ENCODE results near the gene DGKB. TPM values are rescaled to one million over a fixed set of nuclear protein-coding genes. Genes with fewer than 3 reads are reported as not detected.

DGKB gene
- total RNA-seq, 1 donor from 2014 or later: 0.32 TPM

DNA sequence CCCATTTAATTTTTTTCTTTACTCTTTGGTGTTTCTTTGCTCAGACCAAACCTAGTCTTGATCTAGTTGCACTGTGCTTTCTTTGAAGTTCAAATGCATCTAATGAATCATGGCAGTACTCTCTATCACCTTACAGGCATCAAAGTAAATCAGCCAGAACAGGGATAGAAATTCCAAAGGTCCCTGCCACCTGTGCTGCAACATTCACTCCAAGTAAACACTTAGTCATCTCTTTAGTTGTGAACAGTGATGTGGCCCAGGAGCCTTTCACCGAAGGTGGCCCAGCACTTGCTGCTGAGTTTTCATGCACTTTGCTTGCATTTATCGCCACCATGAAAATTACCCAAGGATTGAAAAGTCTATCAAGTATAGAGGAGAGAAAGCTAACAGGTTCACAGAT lies 599.0 kb downstream of the DGKB start:
- Mint-ChIP-seq H3K27ac (ENCODE audit: unreplicated experiment) (no peak overlapping the region), H3K9me3 (ENCODE audit: unreplicated experiment) (no peaks in the 10 kb centered on the region), H3K36me3 (ENCODE audit: unreplicated experiment) (no peaks in the 10 kb centered on the region), H3K4me3 (ENCODE audit: unreplicated experiment) (no peak overlapping the region), H3K4me1 (ENCODE audit: unreplicated experiment) (no peaks in the 10 kb centered on the region), H3K27me3 (ENCODE audit: unreplicated experiment) (no peaks in the 10 kb centered on the region)
- TF ChIP-seq, protein P1, sequence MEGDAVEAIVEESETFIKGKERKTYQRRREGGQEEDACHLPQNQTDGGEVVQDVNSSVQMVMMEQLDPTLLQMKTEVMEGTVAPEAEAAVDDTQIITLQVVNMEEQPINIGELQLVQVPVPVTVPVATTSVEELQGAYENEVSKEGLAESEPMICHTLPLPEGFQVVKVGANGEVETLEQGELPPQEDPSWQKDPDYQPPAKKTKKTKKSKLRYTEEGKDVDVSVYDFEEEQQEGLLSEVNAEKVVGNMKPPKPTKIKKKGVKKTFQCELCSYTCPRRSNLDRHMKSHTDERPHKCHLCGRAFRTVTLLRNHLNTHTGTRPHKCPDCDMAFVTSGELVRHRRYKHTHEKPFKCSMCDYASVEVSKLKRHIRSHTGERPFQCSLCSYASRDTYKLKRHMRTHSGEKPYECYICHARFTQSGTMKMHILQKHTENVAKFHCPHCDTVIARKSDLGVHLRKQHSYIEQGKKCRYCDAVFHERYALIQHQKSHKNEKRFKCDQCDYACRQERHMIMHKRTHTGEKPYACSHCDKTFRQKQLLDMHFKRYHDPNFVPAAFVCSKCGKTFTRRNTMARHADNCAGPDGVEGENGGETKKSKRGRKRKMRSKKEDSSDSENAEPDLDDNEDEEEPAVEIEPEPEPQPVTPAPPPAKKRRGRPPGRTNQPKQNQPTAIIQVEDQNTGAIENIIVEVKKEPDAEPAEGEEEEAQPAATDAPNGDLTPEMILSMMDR (IDR thresholded peaks at IDR 0.05): no peak
- DNase-seq (ENCODE audit: extremely low spot score, unreplicated experiment): no peak

DNA sequence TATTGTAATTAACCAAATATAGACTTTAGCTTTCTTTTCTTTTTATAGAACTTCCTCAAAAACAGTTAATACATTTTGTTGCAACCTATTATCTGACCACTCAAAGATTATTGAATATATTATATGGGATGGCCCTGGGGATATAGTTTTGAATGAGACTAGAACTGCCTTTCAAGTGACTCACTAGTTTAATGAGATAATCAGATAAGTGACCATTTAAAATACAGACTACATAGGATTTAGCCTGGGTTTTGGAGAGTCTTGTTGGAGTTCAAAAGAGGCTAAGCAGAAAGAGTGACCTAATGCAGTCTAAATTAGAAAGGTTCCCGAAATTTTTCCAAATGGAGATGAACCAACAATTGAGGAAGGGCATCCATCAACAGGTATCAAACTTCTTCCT lies 607.9 kb downstream of the DGKB start:
- Mint-ChIP-seq H3K9me3 (ENCODE audit: unreplicated experiment) (no peaks in the 10 kb centered on the region), H3K4me1 (ENCODE audit: unreplicated experiment) (no peaks in the 10 kb centered on the region), H3K27ac (ENCODE audit: unreplicated experiment) (no peak overlapping the region), H3K4me3 (ENCODE audit: unreplicated experiment) (no peak overlapping the region), H3K27me3 (ENCODE audit: unreplicated experiment) (no peaks in the 10 kb centered on the region), H3K36me3 (ENCODE audit: unreplicated experiment) (no peaks in the 10 kb centered on the region)
- DNase-seq (ENCODE audit: extremely low spot score, unreplicated experiment): no peak
- TF ChIP-seq, protein P1 (IDR thresholded peaks at IDR 0.05): no peak

DNA sequence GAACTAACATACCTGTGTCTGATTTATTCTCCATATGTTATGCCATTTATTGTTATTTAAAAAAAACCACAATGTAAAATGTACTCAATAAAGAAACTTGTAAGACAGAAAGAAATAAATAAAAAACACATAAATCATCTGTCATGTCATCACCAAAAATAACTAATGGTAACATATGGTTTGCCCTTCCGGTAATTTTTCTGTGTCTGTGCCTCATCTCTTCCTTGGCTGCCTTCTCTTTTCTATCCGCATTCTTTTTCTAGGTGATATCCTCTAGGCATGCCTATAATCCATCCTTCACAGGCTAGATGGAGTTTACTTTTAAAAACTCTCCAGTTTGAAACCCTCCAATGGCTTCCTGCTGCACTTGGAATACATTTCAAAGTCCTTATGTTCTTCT lies 609.1 kb downstream of the DGKB start:
- Mint-ChIP-seq H3K36me3 (ENCODE audit: unreplicated experiment) (no peaks in the 10 kb centered on the region), H3K9me3 (ENCODE audit: unreplicated experiment) (no peaks in the 10 kb centered on the region), H3K27me3 (ENCODE audit: unreplicated experiment) (no peaks in the 10 kb centered on the region), H3K4me3 (ENCODE audit: unreplicated experiment) (no peak overlapping the region), H3K4me1 (ENCODE audit: unreplicated experiment) (no peaks in the 10 kb centered on the region), H3K27ac (ENCODE audit: unreplicated experiment) (no peak overlapping the region)
- TF ChIP-seq, protein P1 (IDR thresholded peaks at IDR 0.05): no peak
- DNase-seq (ENCODE audit: extremely low spot score, unreplicated experiment): no peak

DNA sequence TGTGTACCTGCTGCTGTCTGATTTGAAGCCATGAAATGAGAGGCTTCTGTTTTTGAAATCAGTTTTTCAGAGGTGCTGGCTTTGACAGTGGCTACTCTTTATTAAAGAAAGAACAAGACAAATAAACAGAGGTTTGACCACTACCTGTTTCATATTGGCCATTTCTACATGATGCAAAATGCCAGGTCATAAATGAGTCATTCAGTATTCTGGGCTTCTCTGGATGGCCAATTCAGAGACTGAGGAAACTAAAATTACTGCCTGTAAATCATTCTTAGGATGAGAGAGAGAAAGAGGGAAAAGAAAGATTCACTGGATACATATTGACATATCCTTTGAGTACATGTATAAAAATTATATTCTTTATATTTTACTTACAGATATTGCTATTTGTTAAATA lies 609.8 kb downstream of the DGKB start:
- TF ChIP-seq, protein P1 (IDR thresholded peaks at IDR 0.05): no peak
- Mint-ChIP-seq H3K4me3 (ENCODE audit: unreplicated experiment) (no peak overlapping the region), H3K27ac (ENCODE audit: unreplicated experiment) (no peak overlapping the region), H3K4me1 (ENCODE audit: unreplicated experiment) (no peaks in the 10 kb centered on the region), H3K36me3 (ENCODE audit: unreplicated experiment) (no peaks in the 10 kb centered on the region), H3K9me3 (ENCODE audit: unreplicated experiment) (no peaks in the 10 kb centered on the region), H3K27me3 (ENCODE audit: unreplicated experiment) (no peaks in the 10 kb centered on the region)
- no peak for DNase-seq (ENCODE audit: extremely low spot score, unreplicated experiment)

DNA sequence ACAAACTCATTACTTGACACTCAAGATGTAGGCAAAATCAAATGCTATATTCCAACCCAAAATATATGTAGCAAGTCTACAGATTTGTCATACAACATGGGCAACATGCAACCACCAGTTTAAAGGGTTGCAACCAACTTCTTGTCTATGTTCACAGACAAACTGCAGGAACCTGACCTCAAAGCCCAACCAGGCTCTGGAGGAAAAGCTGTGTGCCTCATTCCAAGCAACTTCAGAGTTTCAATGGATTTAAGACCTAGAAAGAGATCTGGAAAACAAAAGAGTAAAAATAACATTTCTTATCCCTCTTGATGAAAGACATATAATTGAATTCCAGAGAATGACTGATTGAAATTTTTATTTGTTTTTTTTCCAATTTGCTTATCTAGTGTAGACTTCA lies 612.6 kb downstream of the DGKB start:
- Mint-ChIP-seq H3K27me3 (ENCODE audit: unreplicated experiment) (no peaks in the 10 kb centered on the region), H3K4me3 (ENCODE audit: unreplicated experiment) (no peak overlapping the region), H3K4me1 (ENCODE audit: unreplicated experiment) (no peaks in the 10 kb centered on the region), H3K9me3 (ENCODE audit: unreplicated experiment) (no peaks in the 10 kb centered on the region), H3K27ac (ENCODE audit: unreplicated experiment) (no peak overlapping the region), H3K36me3 (ENCODE audit: unreplicated experiment) (no peaks in the 10 kb centered on the region)
- DNase-seq (ENCODE audit: extremely low spot score, unreplicated experiment): no peak
- TF ChIP-seq, protein P1 (IDR thresholded peaks at IDR 0.05): no peak

Data from osteocyte (in vitro differentiated cells).